ENCODE results near the gene EFNB3.

GRCh38 chr17:7713782-7714181, 8.8 kb downstream of the EFNB3 start:
- TF ChIP-seq JUND (IDR thresholded peaks at IDR 0.05) (no peak), POLR2A (IDR thresholded peaks at IDR 0.05; ENCODE audit: borderline replicate concordance, extremely low read depth, insufficient read depth, insufficient read length) (no peak), RAD21 (IDR thresholded peaks at IDR 0.05; ENCODE audit: low read depth) (no peak), POLR2AphosphoS5 (IDR thresholded peaks at IDR 0.05; ENCODE audit: low read depth, low read length) (no peak), CEBPB (IDR thresholded peaks at IDR 0.05; ENCODE audit: low read depth) (no peak)
- TF ChIP-seq, protein P1, sequence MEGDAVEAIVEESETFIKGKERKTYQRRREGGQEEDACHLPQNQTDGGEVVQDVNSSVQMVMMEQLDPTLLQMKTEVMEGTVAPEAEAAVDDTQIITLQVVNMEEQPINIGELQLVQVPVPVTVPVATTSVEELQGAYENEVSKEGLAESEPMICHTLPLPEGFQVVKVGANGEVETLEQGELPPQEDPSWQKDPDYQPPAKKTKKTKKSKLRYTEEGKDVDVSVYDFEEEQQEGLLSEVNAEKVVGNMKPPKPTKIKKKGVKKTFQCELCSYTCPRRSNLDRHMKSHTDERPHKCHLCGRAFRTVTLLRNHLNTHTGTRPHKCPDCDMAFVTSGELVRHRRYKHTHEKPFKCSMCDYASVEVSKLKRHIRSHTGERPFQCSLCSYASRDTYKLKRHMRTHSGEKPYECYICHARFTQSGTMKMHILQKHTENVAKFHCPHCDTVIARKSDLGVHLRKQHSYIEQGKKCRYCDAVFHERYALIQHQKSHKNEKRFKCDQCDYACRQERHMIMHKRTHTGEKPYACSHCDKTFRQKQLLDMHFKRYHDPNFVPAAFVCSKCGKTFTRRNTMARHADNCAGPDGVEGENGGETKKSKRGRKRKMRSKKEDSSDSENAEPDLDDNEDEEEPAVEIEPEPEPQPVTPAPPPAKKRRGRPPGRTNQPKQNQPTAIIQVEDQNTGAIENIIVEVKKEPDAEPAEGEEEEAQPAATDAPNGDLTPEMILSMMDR (IDR thresholded peaks at IDR 0.05 in 2 of 3, conservative IDR thresholded peaks at IDR 0.05 in 1 of 3; ENCODE audit: borderline replicate concordance in 1 of 3, insufficient read depth in 1 of 3, low read depth in 2 of 3, low read length in 2 of 3), result no peak

Measured in HCT116 (cell line).